Measurements from ENCODE around the gene BAMBI. TPM values are rescaled to one million over a fixed set of nuclear protein-coding genes. Genes with fewer than 3 reads are reported as not detected.

BAMBI gene
- total RNA-seq, 1 experiment from 2014 or later: 31.9 TPM

DNA sequence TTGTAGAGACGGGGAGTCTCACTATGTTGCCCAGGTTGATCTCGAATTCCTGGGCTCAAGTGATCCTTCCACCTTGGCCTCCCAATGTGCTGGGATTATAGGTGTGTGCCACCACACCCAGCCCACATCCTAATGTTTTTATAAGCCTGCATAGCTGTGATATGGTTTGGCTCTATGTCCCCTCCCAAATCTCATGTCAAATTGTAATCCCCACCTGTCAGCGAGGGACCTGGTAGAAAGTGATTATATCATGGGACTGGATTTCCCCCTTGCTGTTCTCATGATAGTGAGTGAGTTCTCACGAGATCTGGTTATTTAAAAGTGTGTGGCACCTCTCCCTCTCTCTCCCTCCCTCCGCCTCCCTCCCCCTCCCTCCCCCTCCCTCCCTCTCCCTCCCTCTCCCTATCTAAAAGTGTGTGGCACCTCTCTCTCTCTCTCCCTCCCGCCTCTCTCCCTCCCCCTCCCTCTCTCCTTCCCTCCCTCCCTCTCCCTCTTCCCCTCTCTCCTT lies 13.9 kb downstream of the BAMBI start:
- intact Hi-C loops (cut with micrococcal nuclease; ENCODE audit: unreplicated experiment): no loop called here
- Histone ChIP-seq H3K4me1 (ENCODE audit: insufficient read depth, low read length, poor library complexity, severe bottlenecking) (peaks cover 16% of the 10 kb centered on the region), H3K9me3 (ENCODE audit: low read depth, low read length, poor library complexity, severe bottlenecking) (no peaks in the 10 kb centered on the region), H3K27ac (ENCODE audit: low read depth, low read length, poor library complexity, severe bottlenecking) (no peak overlapping the region), H3K4me3 (ENCODE audit: low read depth, low read length, poor library complexity, severe bottlenecking) (no peak overlapping the region), H3K36me3 (ENCODE audit: insufficient read depth, low read length, poor library complexity, severe bottlenecking) (no peaks in the 10 kb centered on the region), H3K27me3 (replicated peaks; ENCODE audit: insufficient read depth, low read depth, low read length, poor library complexity) (no peaks in the 10 kb centered on the region)
- CTCF ChIA-PET: no interaction called here
- DNase-seq (ENCODE audit: low spot score): no peak
- POLR2A ChIA-PET (ENCODE audit: low non-redundant PET): no interaction called here
- BruUV-seq (replicated peaks): no TSS peak
- TF ChIP-seq EZH2 (IDR thresholded peaks at IDR 0.05; ENCODE audit: borderline replicate concordance, low read depth, low read length, poor library complexity, severe bottlenecking) (no peak), CTCF (conservative IDR thresholded peaks at IDR 0.05; ENCODE audit: low read depth, low read length) (no peak)

GRCh38 chr10:28692050-28692449 lies 14.7 kb downstream of the BAMBI start:
- intact Hi-C loops (cut with micrococcal nuclease; ENCODE audit: unreplicated experiment): no loop called here
- Histone ChIP-seq H3K9me3 (ENCODE audit: low read depth, low read length, poor library complexity, severe bottlenecking) (no peaks in the 10 kb centered on the region), H3K36me3 (ENCODE audit: insufficient read depth, low read length, poor library complexity, severe bottlenecking) (no peaks in the 10 kb centered on the region), H3K4me1 (ENCODE audit: insufficient read depth, low read length, poor library complexity, severe bottlenecking) (peaks cover 8% of the 10 kb centered on the region), H3K4me3 (ENCODE audit: low read depth, low read length, poor library complexity, severe bottlenecking) (no peak overlapping the region), H3K27me3 (replicated peaks; ENCODE audit: insufficient read depth, low read depth, low read length, poor library complexity) (no peaks in the 10 kb centered on the region), H3K27ac (ENCODE audit: low read depth, low read length, poor library complexity, severe bottlenecking) (no peak overlapping the region)
- no peak for DNase-seq (ENCODE audit: low spot score)
- TF ChIP-seq CTCF (conservative IDR thresholded peaks at IDR 0.05; ENCODE audit: low read depth, low read length): no peak
- TF ChIP-seq EZH2 (IDR thresholded peaks at IDR 0.05; ENCODE audit: borderline replicate concordance, low read depth, low read length, poor library complexity, severe bottlenecking): no peak
- ChIA-PET CTCF (no interaction called here), POLR2A (ENCODE audit: low non-redundant PET) (no interaction called here)
- BruUV-seq (replicated peaks): no TSS peak

- H3K9me3 ChIP-seq (ENCODE audit: low read depth, low read length, poor library complexity, severe bottlenecking): no peaks in the 10 kb centered on the region
- POLR2A ChIA-PET (ENCODE audit: low non-redundant PET): no interaction called here
Observed at GRCh38 chr10:28694530-28694929, 17.2 kb downstream of the BAMBI start.

More at GRCh38 chr10:28694530-28694929, 17.2 kb downstream of the BAMBI start:
- TF ChIP-seq EZH2 (IDR thresholded peaks at IDR 0.05; ENCODE audit: borderline replicate concordance, low read depth, low read length, poor library complexity, severe bottlenecking): no peak
- no peak for TF ChIP-seq CTCF (conservative IDR thresholded peaks at IDR 0.05; ENCODE audit: low read depth, low read length)
- BruUV-seq (replicated peaks): no TSS peak
- H3K36me3 ChIP-seq (ENCODE audit: insufficient read depth, low read length, poor library complexity, severe bottlenecking): no peaks in the 10 kb centered on the region
- CTCF ChIA-PET: interaction anchor here (0.7 kb wide), 1 partner anchor 730 kb away, joined by 3 read pairs; no protein-coding TSS in a partner anchor
- DNase-seq (ENCODE audit: low spot score): no peak
- no peaks in the 10 kb centered on the region for H3K27me3 ChIP-seq (replicated peaks; ENCODE audit: insufficient read depth, low read depth, low read length, poor library complexity)
- intact Hi-C loops (cut with micrococcal nuclease; ENCODE audit: unreplicated experiment): no loop called here
- H3K27ac ChIP-seq (ENCODE audit: low read depth, low read length, poor library complexity, severe bottlenecking): no peak overlapping the region
- no peaks in the 10 kb centered on the region for H3K4me1 ChIP-seq (ENCODE audit: insufficient read depth, low read length, poor library complexity, severe bottlenecking)
- no peak overlapping the region for H3K4me3 ChIP-seq (ENCODE audit: low read depth, low read length, poor library complexity, severe bottlenecking)

All from A673 (cell line).